Midbrain (tissue), 1 donor: ENCODE measurements around the gene BOLA2.
"Not testable (repeated sequence)": the region's sequence is repeated elsewhere in the genome, so short reads cannot be mapped to it uniquely, and the experiment has no call there.

ENCODE experiments used
- DNase-seq: peaks from one replicate; lab custom pipeline; 2025; lab: John Stamatoyannopoulos, UW

The BOLA2 gene

GRCh38 chr16:29454269-29454668, at the start of gene BOLA2, which contains the start of gene SLX1B:
TSS of gene BOLA2 (minus strand) at chr16:29454351. CDS start at chr16:29454253, 98 bp downstream.
TSS of gene SLX1B (plus strand) at chr16:29454533.
- DNase-seq, result not testable (repeated sequence)

GRCh38 chr16:29482276-29482675, 28.1 kb upstream of the BOLA2 start:
- DNase-seq, result not testable (repeated sequence)

- DNase-seq, result not testable (repeated sequence)
Measured at GRCh38 chr16:29472065-29472464, 17.9 kb upstream of the BOLA2 start.

- DNase-seq, result not testable (repeated sequence)
Measured at GRCh38 chr16:29469660-29470059, 15.5 kb upstream of the BOLA2 start.

GRCh38 chr16:29467654-29468366, 13.7 kb upstream of the BOLA2 start:
- not testable (repeated sequence) for DNase-seq

GRCh38 chr16:29466904-29467303, 12.8 kb upstream of the BOLA2 start:
- DNase-seq, result not testable (repeated sequence)

DNA sequence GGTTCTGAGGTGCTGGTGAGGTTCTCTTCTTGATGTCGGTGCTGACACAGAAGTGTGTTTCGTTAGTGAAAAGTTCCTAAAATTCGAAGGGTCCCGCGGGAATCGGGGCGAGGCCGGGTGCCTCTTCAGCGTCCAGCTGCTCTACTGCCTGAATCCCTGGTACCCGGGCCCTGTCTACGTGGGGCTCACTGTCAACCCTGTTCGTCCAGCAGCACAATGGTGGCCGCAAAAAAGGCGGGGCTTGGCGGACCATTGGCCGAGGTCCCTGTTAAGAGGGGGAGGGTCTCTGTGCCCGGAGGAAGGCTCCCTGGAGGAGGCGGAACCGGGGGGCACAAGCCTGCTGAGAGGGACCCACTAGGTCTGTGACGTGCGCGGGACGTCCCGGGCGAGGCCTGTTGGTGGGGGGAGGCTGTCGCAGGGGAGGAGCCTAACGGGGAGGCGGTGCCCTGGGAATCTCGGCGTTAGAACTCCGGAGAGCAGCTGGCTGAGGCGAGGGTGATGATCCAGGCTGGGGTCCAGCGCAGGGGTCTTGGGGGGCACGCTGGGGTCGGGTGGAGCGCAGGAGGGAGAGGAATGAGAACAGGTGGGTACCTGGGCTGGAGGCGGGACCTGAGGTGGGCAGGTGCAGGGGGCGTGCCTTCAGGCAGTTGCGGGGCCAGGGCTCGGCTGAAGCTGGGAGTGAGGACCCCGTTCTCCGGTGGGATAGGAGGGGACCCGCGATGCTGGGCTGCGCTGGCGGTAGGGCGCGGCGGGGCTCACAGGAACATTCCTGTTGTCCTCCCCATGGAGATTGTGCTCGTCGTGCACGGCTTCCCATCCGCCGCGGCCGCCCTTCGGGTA, 12.1 kb upstream of the BOLA2 start:
- not testable (repeated sequence) for DNase-seq

GRCh38 chr16:29460647-29461030, 6.5 kb upstream of the BOLA2 start:
- DNase-seq, result not testable (repeated sequence)

DNA sequence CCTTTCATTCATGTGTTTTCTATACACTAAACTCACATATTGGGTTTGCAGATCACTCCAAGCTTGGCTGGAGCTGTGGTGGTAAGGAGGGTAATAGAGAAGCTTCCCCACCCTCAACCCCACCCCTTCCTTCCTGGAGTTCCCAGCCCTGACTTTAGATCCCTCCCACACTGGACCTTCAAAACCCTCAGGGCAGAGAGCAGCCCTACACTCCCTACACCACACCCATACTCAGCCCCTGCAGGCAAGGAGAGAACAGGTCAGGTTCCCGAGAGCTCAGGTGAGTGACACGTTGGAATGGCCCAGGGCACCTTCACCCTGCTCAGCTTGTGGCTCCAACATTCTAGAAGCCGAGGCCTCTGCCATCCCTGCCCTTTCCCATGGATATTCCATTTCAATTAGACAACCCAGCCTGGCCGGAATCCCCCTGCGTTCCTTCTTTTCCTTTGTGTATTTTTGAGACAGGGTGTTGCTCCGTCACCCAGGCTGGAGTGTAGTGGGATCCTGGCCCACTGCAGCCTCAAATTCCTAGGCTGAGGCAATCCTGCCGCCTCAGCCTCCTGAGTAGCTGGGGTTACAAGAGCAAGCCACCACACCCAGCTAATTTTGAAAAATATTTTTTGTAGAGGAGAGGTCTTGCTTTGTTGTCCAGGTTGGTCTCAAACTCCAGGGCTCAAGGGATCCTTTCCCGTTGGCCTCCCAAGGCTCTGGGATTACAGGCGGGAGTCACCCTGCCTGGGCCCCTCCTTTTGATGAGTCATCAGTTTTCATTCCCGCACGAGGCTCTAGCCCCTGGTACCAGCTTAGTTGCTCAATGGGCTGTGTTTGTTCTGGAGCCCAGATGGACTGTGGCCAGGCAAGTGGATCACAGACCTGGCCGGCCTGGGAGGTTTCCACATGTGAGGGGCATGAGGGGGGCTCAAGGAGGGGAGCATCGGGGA, 5.8 kb upstream of the BOLA2 start, which contains the start of gene SULT1A4:
SULT1A4 (plus strand) TSS at position 208 of the 941 bp plus-strand sequence. CDS start 1,473 bp downstream, outside the sequence.
- DNase-seq, result not testable (repeated sequence)

GRCh38 chr16:29457660-29458059, 3.5 kb upstream of the BOLA2 start:
- not testable (repeated sequence) for DNase-seq

DNA sequence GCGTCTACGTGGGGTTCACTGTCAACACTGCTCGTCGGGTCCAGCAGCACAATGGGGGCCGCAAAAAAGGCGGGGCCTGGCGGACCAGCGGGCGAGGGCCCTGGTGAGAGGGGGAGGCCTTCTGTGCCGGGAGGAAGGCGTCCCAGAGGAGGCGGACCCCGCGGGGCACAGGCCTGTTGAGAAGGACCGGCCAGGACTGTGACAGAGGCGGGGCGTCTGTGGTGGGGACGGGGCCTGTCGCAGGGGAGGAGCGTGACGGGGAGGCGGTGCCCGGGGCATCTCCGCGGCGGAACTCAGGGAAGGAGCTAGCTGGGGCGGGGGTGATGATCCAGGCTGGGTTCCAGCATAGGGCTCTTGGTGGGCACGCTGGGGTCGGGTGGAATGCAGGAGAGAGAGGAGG, 677 bp upstream of the BOLA2 start:
- DNase-seq, result not testable (repeated sequence)

GRCh38 chr16:29453754-29454153, 397 bp downstream of the BOLA2 start:
- DNase-seq, result not testable (repeated sequence)

GRCh38 chr16:29425390-29425789, 28.8 kb downstream of the BOLA2 start:
- DNase-seq, result not testable (repeated sequence)

DNA sequence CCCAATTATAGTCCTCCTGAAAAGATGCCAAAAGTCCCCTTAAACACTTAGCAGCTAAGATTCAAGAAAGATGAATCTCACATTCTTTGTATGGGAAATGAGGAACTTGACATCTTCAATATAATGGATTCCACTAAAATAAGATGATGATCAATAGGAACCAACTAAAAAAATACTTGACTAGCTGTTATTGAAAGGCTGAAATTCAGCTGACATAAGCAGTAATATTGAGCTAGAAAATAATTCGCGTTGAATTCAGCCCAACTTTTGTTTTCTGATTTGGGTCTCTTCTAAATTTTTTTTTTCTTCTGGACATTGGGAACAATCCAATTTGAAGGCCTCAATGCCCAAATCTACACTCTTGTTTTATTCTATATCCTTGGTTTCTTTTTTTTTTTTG, 30.6 kb downstream of the BOLA2 start:
- not testable (repeated sequence) for DNase-seq

- not testable (repeated sequence) for DNase-seq
Measured at GRCh38 chr16:29405249-29405648, 48.9 kb downstream of the BOLA2 start.
